A549 (cell line): ENCODE data around the gene TBATA.

Source experiments
- CHD2 ChIP-seq: fragments of 150-350 bp; IDR thresholded peaks from 2 replicates; pipeline ENCODE4 v1.6.1; 2014; ENCODE audit warnings: low read length; ENCODE audit not compliant: partially characterized antibody
- CTCF ChIP-seq: fragments of >200 bp; sonication (Bioruptor Twin); formaldehyde crosslinking; IDR thresholded peaks from 3 replicates; pipeline ENCODE4 v1.5.1; 2016
- EHF ChIP-seq: fragments of 250-450 bp; sonication (Bioruptor Pico); IDR thresholded peaks from 2 replicates; pipeline ENCODE4 v1.5.0; 2020; ENCODE audit warnings: mild to moderate bottlenecking
- EHMT2 ChIP-seq: fragments of 200-600 bp; sonication (generic); IDR thresholded peaks from 2 replicates; pipeline ENCODE4 v1.6.1; 2016; ENCODE audit warnings: antibody characterized with exemption, low read depth, mild to moderate bottlenecking, moderate library complexity
- EP300 ChIP-seq, 2 experiments: fragments of >200 bp; sonication (Bioruptor Twin); formaldehyde crosslinking; IDR thresholded peaks; 2 replicates in 1 of 2; 3 replicates in 1 of 2; pipeline ENCODE4 v1.6.1; 2016 to 2017
- ESRRA ChIP-seq: fragments of 150-350 bp; IDR thresholded peaks from 2 replicates; pipeline ENCODE4 v1.6.1; 2014; ENCODE audit warnings: mild to moderate bottlenecking, low read length, borderline replicate concordance
- GATA3 ChIP-seq: IDR thresholded peaks from 2 replicates; pipeline ENCODE4 v1.6.1; 2012; ENCODE audit warnings: borderline replicate concordance
- NR3C1 ChIP-seq: fragments of >200 bp; sonication (Bioruptor Twin); formaldehyde crosslinking; IDR thresholded peaks from 3 replicates; pipeline ENCODE4 v1.6.1; 2017
- POLR2A ChIP-seq: IDR thresholded peaks from 2 replicates; pipeline ENCODE4 v1.6.1; 2012; ENCODE audit warnings: mild to moderate bottlenecking, low read length
- POLR2AphosphoS2 ChIP-seq: conservative IDR thresholded peaks from 2 replicates; pipeline ENCODE4 v1.6.1; 2012; ENCODE audit warnings: low read length, improper control_type of control experiment, inconsistent platforms
- SMC3 ChIP-seq: fragments of >200 bp; sonication (Bioruptor Twin); formaldehyde crosslinking; IDR thresholded peaks from 3 replicates; pipeline ENCODE4 v1.6.1; 2018; ENCODE audit warnings: inconsistent platforms
- TP53 ChIP-seq: fragments of 250-450 bp; sonication (Bioruptor Pico); IDR thresholded peaks from 2 replicates; pipeline ENCODE4 v1.5.0; 2021; ENCODE audit warnings: mild to moderate bottlenecking, moderate library complexity

- TF ChIP-seq CTCF (no peak), POLR2A (no peak), CHD2 (no peak), EP300 (IDR thresholded peaks at IDR 0.05) (no peak), TP53 (CRISPR knock-in tag) (no peak), POLR2AphosphoS2 (no peak), GATA3 (no peak), ESRRA (no peak), NR3C1 (no peak), SMC3 (no peak), EHF (CRISPR knock-in tag) (no peak), EHMT2 (no peak)
These were observed 1.7 kb upstream of the TBATA start for GRCh38 chr10:70786799-70787415.
